Neural cell (in vitro differentiated cells): ENCODE results near the gene SLC44A5.

Experiments
- EZH2 ChIP-seq: fragments of 200-600, 300-800 bp; shearing (Covaris generic), sonication (generic); IDR thresholded peaks from 2 replicates; pipeline ENCODE4 v1.6.1; 2014; ENCODE audit warnings: antibody characterized with exemption, low read length, borderline replicate concordance, mild to moderate bottlenecking; ENCODE audit not compliant: insufficient read depth, poor library complexity, severe bottlenecking
- TF ChIP-seq, protein P1 (sequence below): fragments of 450-650 bp; IDR thresholded peaks from 2 replicates; pipeline ENCODE4 v1.5.1; 2014; ENCODE audit warnings: antibody characterized with exemption, mild to moderate bottlenecking, moderate library complexity; ENCODE audit not compliant: poor library complexity, severe bottlenecking

DNA sequence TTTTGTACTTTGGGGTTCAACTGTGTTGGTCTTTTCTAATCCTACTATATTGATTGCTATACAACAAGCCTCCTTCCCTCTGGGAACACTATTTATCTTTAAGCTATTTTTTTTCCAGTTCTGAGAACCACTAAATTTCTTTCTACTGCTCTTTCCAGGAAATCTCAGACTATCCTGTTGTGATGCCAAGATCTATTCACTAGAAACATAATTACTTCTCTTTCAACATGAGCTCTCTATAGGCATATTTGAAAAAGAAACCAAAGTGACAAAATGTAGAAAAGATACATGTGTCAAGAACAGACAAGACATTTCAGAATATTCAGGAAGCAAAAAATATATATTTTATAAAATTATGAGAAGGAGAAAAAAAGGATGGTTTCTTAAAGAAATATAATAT is 82.9 kb downstream of the SLC44A5 start:
- TF ChIP-seq EZH2 = no peak
- TF ChIP-seq, protein P1, sequence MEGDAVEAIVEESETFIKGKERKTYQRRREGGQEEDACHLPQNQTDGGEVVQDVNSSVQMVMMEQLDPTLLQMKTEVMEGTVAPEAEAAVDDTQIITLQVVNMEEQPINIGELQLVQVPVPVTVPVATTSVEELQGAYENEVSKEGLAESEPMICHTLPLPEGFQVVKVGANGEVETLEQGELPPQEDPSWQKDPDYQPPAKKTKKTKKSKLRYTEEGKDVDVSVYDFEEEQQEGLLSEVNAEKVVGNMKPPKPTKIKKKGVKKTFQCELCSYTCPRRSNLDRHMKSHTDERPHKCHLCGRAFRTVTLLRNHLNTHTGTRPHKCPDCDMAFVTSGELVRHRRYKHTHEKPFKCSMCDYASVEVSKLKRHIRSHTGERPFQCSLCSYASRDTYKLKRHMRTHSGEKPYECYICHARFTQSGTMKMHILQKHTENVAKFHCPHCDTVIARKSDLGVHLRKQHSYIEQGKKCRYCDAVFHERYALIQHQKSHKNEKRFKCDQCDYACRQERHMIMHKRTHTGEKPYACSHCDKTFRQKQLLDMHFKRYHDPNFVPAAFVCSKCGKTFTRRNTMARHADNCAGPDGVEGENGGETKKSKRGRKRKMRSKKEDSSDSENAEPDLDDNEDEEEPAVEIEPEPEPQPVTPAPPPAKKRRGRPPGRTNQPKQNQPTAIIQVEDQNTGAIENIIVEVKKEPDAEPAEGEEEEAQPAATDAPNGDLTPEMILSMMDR = no peak
